Measurements from ENCODE around the gene SLC25A41. TPM values are rescaled to one million over a fixed set of nuclear protein-coding genes. Genes with fewer than 3 reads are reported as not detected.
A peak's percentile ranks its signal among the peaks of the same experiment; 100 is the strongest.

The SLC25A41 gene
- total RNA-seq, 4 donors from 2014 or later = 0.52 TPM; not detected in 3

DNA sequence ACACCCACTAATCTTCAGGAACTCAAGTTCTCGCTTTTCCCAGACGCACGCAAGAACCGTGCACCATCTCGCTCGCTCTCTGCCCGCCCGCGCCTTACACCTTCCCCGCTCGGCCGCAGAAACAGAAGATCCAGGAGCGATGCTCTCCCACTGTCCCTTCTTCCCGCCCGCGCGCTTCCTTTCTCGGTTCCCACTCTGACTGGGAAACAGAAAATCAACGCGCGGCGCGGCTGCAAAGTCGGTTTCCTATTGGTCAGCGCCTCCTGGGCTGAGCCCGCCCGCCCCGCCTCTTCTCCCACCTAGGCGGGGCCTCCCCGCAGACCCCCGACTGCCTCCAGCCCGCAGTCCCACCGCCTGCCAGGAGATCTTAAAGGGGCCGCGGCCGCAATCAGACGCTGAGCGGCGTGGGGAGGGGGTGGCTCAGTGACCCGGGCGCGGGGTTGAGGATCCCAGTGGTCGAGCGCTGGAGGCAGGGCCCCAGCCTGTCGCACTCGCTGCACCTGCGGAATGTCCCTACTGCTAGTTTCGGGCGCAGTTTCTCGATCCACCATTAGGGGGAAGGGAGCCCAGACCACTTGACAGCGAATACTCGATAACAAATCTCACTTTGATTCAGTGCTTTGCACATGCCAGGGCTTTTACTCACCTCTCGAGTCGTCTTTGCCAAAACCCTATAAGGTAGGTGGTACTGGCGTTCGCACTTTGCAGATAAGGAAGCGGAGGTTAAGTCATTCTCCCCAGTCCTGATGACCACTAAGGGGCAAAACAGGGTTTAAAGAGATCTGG, 26.7 kb upstream of the SLC25A41 start:
- TF ChIP-seq, protein P1, sequence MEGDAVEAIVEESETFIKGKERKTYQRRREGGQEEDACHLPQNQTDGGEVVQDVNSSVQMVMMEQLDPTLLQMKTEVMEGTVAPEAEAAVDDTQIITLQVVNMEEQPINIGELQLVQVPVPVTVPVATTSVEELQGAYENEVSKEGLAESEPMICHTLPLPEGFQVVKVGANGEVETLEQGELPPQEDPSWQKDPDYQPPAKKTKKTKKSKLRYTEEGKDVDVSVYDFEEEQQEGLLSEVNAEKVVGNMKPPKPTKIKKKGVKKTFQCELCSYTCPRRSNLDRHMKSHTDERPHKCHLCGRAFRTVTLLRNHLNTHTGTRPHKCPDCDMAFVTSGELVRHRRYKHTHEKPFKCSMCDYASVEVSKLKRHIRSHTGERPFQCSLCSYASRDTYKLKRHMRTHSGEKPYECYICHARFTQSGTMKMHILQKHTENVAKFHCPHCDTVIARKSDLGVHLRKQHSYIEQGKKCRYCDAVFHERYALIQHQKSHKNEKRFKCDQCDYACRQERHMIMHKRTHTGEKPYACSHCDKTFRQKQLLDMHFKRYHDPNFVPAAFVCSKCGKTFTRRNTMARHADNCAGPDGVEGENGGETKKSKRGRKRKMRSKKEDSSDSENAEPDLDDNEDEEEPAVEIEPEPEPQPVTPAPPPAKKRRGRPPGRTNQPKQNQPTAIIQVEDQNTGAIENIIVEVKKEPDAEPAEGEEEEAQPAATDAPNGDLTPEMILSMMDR (IDR thresholded peaks at IDR 0.05) = peak; percentile 56 to 77 (median 69)
- peak; percentile 21 to 25 for TF ChIP-seq POLR2A (IDR thresholded peaks at IDR 0.05)
- peak; percentile 96 to 97 for DNase-seq
- intact Hi-C loops (cut with DNase I; ENCODE audit: low total_unique reads) = no loop called here

DNA sequence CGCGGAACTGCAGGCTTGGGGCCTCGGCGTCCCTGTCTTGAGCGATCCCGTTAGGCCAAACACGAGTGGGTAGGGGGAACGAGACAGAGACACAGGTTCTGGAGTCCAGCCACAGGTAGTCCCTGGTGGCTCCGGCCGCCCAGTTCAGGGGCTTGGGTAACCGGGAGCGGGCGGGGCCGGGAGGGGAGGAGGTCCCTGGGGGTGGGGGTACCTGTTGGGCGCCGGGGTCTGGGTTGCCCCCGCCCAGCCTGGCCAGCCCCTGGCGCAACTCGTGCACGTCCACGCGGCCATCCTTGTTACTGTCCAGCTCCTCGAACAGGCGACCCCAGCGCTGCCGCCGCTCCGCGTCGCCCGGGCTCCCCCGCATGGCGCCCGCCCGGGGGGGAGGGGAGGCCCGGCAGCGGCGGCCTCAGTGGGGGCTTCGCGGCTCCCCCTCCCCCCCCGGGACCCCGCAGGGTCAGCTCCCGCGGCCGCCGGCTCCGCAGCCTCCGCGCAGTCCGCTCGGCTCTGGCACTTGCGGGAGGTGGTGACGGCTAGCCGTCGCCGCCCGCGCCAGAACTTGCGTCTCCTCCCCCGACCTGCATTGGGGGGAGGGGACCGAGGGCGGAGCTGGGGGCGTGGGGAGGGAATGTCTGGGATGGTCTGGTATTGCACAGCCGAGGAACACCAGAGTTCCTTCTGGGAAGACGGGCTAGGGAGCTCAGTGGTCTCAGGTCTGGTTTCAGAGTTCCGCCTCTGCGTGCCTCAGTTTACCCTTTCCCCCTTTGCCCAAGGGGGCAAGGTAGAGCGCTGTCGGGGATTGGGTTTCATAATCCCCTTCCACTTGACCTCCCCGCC, 25.9 kb upstream of the SLC25A41 start, which contains the start of gene SLC25A23:
Gene SLC25A23, minus strand, starts transcription at position 531 of the 837 bp plus-strand sequence. Its CDS starts 164 bp downstream, at position 367.
- DNase-seq = peak; percentile 69 to 74
- intact Hi-C loops (cut with DNase I; ENCODE audit: low total_unique reads) = no loop called here
- no peaks in the 10 kb centered on the region for H3K36me3 ChIP-seq

More for the DNA sequence above, 26.7 kb upstream of the SLC25A41 start:
- no peaks in the 10 kb centered on the region for H3K36me3 ChIP-seq
- H3K27me3 ChIP-seq = peaks cover 0 to 13% of the 10 kb centered on the region in 2 donors
- no peaks in the 10 kb centered on the region for H3K4me1 ChIP-seq
- peak overlapping the region; percentile 73 to 92 for H3K27ac ChIP-seq
- H3K9me3 ChIP-seq = no peaks in the 10 kb centered on the region
- H3K4me3 ChIP-seq = peak overlapping the region; percentile 60 to 65

DNA sequence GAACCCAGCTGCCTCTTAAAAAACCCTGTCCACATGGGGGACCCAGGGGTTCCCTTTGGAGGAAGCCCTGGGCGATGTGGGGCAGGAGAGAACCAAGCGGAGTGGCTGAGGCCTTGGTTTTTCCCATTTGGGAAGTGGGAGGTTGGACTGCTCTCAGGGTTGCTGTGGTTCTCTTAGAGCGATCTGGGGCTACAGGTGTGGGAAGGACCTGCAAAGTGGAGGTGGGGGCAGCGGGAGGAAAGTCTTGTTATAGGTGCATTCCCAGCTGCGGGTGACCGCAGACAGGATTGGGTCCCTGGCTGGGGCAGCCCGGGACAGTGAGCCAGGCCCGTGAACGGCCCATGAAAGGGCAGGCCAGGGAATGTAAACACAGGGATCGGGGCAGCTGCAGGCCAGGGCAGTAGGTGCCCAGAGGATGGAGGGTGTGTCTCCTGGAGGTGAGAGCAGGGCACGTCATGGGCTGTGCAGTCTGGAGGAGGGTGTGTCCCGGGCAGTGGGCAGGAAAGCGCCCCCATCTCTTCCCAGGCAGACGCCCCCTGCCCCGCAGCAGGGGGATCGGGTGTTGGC, 25.2 kb upstream of the SLC25A41 start:
- Histone ChIP-seq H3K36me3 (no peaks in the 10 kb centered on the region), H3K27me3 (peaks cover 0 to 6% of the 10 kb centered on the region in 2 donors), H3K9me3 (peaks cover 0 to 4% of the 10 kb centered on the region in 2 donors), H3K27ac (peak overlapping the region; percentile 73 to 92), H3K4me1 (no peaks in the 10 kb centered on the region), H3K4me3 (peak overlapping the region; percentile 60 to 65)
- intact Hi-C loops (cut with DNase I; ENCODE audit: low total_unique reads) = no loop called here
- no peak for TF ChIP-seq POLR2A (IDR thresholded peaks at IDR 0.05)
- TF ChIP-seq, protein P1 (IDR thresholded peaks at IDR 0.05) = no peak
- no peak for DNase-seq

More for the DNA sequence above, 25.9 kb upstream of the SLC25A41 start, which contains the start of gene SLC25A23:
- Histone ChIP-seq H3K27me3 (peaks cover 0 to 13% of the 10 kb centered on the region in 2 donors), H3K9me3 (no peaks in the 10 kb centered on the region), H3K27ac (peak within 1 kb of the TSS; percentile 73 to 92), H3K4me1 (no peaks in the 10 kb centered on the region), H3K4me3 (peak within 1 kb of the TSS; percentile 60 to 65)
- peak in 1 of 2 donors; percentile 33 for TF ChIP-seq POLR2A (IDR thresholded peaks at IDR 0.05)
- TF ChIP-seq, protein P1 (IDR thresholded peaks at IDR 0.05) = no peak

DNA sequence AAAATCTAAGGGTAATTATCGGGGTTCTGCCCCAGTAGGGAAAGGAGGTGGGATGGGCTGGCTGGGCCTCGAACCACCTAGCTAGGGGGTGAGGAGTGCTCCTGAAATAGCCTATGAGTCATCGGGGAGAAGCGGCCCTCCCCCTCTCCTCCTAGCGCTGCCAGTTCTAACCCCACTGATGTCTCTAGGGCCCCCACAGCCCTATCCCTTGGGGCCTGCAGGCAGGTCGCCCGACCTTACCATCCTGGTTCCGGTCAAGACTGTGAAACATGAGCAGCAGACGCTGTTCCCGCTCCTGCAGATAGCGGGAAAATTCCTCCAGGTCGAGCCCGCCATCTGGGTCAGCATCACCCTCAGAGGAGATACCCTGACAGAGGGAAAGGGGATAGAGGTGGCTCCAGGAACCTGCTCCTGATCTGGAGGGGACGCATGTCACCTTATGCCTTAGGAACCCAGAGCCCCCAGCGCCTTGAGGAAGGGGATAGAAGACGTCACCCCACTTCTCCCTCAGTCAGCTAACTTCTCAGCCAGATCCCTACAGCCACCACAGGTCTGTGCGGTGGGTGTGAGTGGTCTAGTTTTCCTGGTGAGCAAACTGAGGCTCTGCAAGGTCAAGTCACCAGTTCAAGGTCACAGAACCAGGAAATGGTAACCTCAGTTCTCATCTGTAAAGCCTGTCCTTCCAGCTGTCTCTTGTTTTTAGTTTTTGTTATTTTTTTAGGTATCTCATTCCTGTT, 24.6 kb upstream of the SLC25A41 start:
- peak overlapping the region; percentile 73 to 92 for H3K27ac ChIP-seq
- intact Hi-C loops (cut with DNase I; ENCODE audit: low total_unique reads) = no loop called here
- H3K36me3 ChIP-seq = no peaks in the 10 kb centered on the region
- TF ChIP-seq, protein P1 (IDR thresholded peaks at IDR 0.05) = no peak
- no peak for TF ChIP-seq POLR2A (IDR thresholded peaks at IDR 0.05)
- H3K9me3 ChIP-seq = peaks cover 0 to 7% of the 10 kb centered on the region in 2 donors
- H3K27me3 ChIP-seq = no peaks in the 10 kb centered on the region
- H3K4me3 ChIP-seq = peak overlapping the region in 1 of 2 donors; percentile 60
- H3K4me1 ChIP-seq = no peaks in the 10 kb centered on the region
- DNase-seq = peak in 1 of 2 donors; percentile 27
